ENCODE measurements around the gene TEX30.

- TF ChIP-seq CTCF (IDR thresholded peaks at IDR 0.05) (no peak), EZH2 (IDR thresholded peaks at IDR 0.05; ENCODE audit: borderline replicate concordance, insufficient read depth, low read depth, low read length, poor library complexity, severe bottlenecking) (no peak)
Measured at GRCh38 chr13:102781591-102781990, 8.0 kb upstream of the TEX30 start.

Measured in B cell (primary cell).